ENCODE measurements around the gene TCHH. TPM values are rescaled to one million over a fixed set of nuclear protein-coding genes. Genes with fewer than 3 reads are reported as not detected.
"Not testable (repeated sequence)": the region's sequence is repeated elsewhere in the genome, so short reads cannot be mapped to it uniquely, and the experiment has no call there.

Gene TCHH
- total RNA-seq, 3 donors from 2014 or later (not counting 1 experiment from before 2014, with no cell fraction given) = not detected

DNA sequence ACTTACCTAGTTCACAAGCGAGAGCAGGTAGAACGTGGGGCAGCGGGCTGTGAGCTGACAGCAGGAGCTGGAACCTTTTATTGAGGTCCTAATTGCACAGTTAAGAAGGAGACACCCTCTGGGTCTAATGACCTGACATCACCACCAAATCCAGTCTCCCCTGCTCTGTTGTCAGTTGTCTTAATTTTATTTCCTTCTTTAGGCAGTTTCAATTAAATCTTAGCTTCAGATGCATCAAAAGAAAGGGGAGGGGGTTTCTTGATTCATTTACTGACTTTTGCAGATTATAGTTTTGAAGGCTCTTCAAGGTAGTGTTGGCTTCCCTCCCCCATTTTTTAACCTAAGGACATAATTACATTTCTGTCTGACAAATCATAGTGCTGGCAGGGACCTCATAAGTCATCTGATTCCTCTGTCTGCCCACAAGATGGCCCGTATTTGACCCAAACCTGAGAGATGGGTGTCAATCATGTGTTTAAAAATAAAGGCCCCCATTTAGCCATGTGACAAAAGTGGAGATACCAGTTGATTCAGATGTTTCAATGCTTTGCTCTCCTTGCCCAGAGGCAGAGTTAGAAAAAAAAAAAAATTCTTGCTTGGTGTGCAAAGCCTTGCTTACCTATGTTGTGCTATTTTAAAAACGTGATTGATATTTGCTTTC lies 26.1 kb downstream of the TCHH start, which contains the start of gene TCHHL1:
Gene TCHHL1 (minus strand): TSS at position 51 of the 661 bp plus-strand sequence. CDS start 921 bp downstream, outside the sequence.
- Mint-ChIP-seq H3K27me3 (ENCODE audit: low read depth in 2 of 2) (peaks cover 17 to 39% of the 10 kb centered on the region in 2 donors), H3K4me1 (no peaks in the 10 kb centered on the region), H3K36me3 (peaks cover 13% of the 10 kb centered on the region), H3K9me3 (peaks cover 0 to 2% of the 10 kb centered on the region in 2 donors), H3K27ac (no peak within 1 kb of the TSS), H3K4me3 (no peak within 1 kb of the TSS)
- Histone ChIP-seq H3K36me3 (ENCODE audit: control insufficient read depth, insufficient read depth, low read length) (no peaks in the 10 kb centered on the region), H3K4me3 (ENCODE audit: low read length) (no peak within 1 kb of the TSS), H3K27me3 (ENCODE audit: control insufficient read depth, insufficient read depth, low read length) (peaks cover 9% of the 10 kb centered on the region), H3K4me1 (ENCODE audit: control insufficient read depth, insufficient read depth, low read length) (no peaks in the 10 kb centered on the region), H3K27ac (ENCODE audit: low read length) (no peak within 1 kb of the TSS), H3K9me3 (ENCODE audit: control insufficient read depth, insufficient read depth, low read length) (no peaks in the 10 kb centered on the region)
- no peak for ATAC-seq
- DNase-seq = no peak
- TF ChIP-seq CTCF (IDR thresholded peaks at IDR 0.05) = no peak
- WGBS (ENCODE audit: insufficient coverage) = 87% methylated on average over 4 of the region's 5 CpGs
- intact Hi-C loops (cut with micrococcal nuclease) = no loop called here

- Mint-ChIP-seq H3K27ac (no peak overlapping the region), H3K9me3 (no peaks in the 10 kb centered on the region), H3K36me3 (peaks cover 6% of the 10 kb centered on the region), H3K4me3 (no peak overlapping the region), H3K4me1 (no peaks in the 10 kb centered on the region), H3K27me3 (ENCODE audit: low read depth in 2 of 2) (peaks cover 20 to 23% of the 10 kb centered on the region in 2 donors)
- no peak for TF ChIP-seq CTCF (IDR thresholded peaks at IDR 0.05)
- ATAC-seq (no peak), DNase-seq (no peak)
- Histone ChIP-seq H3K27me3 (ENCODE audit: control insufficient read depth, insufficient read depth, low read length) (peaks cover 5% of the 10 kb centered on the region), H3K9me3 (ENCODE audit: control insufficient read depth, insufficient read depth, low read length) (no peaks in the 10 kb centered on the region), H3K4me3 (ENCODE audit: low read length) (no peak overlapping the region), H3K27ac (ENCODE audit: low read length) (no peak overlapping the region), H3K4me1 (ENCODE audit: control insufficient read depth, insufficient read depth, low read length) (no peaks in the 10 kb centered on the region), H3K36me3 (ENCODE audit: control insufficient read depth, insufficient read depth, low read length) (no peaks in the 10 kb centered on the region)
- intact Hi-C loops (cut with micrococcal nuclease) = no loop called here
These were observed 28.5 kb downstream of the TCHH start for GRCh38 chr1:152086760-152087159.

DNA sequence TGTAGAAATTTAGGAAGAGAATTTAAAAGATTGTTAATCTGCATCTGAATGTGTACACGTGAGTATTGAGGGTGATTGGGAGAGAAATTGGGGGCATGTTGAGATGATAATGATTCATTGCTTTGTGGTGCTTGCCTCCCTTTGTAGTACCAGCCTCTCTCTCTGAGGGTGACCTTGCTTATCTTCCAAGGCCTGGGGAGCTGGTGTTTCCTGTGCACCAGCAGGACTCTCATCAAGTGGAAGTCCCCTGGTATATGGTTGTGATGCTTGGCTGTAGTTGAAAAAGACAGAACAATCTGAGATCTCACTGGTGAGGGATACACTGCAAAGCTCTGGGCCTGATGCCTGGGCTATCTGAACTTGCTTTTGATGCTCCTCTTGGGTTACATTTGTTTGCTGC lies 30.4 kb downstream of the TCHH start:
- H3K9me3 ChIP-seq (ENCODE audit: control insufficient read depth, insufficient read depth, low read length) = no peaks in the 10 kb centered on the region
- no peak for ATAC-seq
- H3K4me1 Mint-ChIP-seq = no peaks in the 10 kb centered on the region
- peaks cover 2 to 10% of the 10 kb centered on the region in 2 donors for H3K27me3 Mint-ChIP-seq (ENCODE audit: low read depth in 2 of 2)
- H3K4me3 ChIP-seq (ENCODE audit: low read length) = no peak overlapping the region
- no peaks in the 10 kb centered on the region for H3K36me3 Mint-ChIP-seq
- no peak for TF ChIP-seq CTCF (IDR thresholded peaks at IDR 0.05)
- intact Hi-C loops (cut with micrococcal nuclease) = no loop called here
- peaks cover 5% of the 10 kb centered on the region for H3K27me3 ChIP-seq (ENCODE audit: control insufficient read depth, insufficient read depth, low read length)
- no peaks in the 10 kb centered on the region for H3K36me3 ChIP-seq (ENCODE audit: control insufficient read depth, insufficient read depth, low read length)
- no peak for DNase-seq
- no peak overlapping the region for H3K27ac Mint-ChIP-seq
- H3K9me3 Mint-ChIP-seq = no peaks in the 10 kb centered on the region
- 41% methylated on average over 1 of the region's 1 CpG for WGBS (ENCODE audit: insufficient coverage)
- no peaks in the 10 kb centered on the region for H3K4me1 ChIP-seq (ENCODE audit: control insufficient read depth, insufficient read depth, low read length)
- H3K27ac ChIP-seq (ENCODE audit: low read length) = no peak overlapping the region
- H3K4me3 Mint-ChIP-seq = no peak overlapping the region

GRCh38 chr1:152081026-152081425 lies 34.2 kb downstream of the TCHH start:
- H3K4me1 Mint-ChIP-seq; H3K9me3 Mint-ChIP-seq; H3K27ac Mint-ChIP-seq; H3K9me3 ChIP-seq (ENCODE audit: control insufficient read depth, insufficient read depth, low read length); ATAC-seq; H3K4me1 ChIP-seq (ENCODE audit: control insufficient read depth, insufficient read depth, low read length); H3K36me3 ChIP-seq (ENCODE audit: control insufficient read depth, insufficient read depth, low read length); DNase-seq; H3K4me3 ChIP-seq (ENCODE audit: low read length); H3K4me3 Mint-ChIP-seq; H3K27me3 ChIP-seq (ENCODE audit: control insufficient read depth, insufficient read depth, low read length); H3K27ac ChIP-seq (ENCODE audit: low read length); intact Hi-C loops (cut with micrococcal nuclease); H3K36me3 Mint-ChIP-seq: not testable (repeated sequence)
- peaks cover 9 to 14% of the 10 kb centered on the region in 2 donors for H3K27me3 Mint-ChIP-seq (ENCODE audit: low read depth in 2 of 2)
- 95% methylated on average over 16 of the region's 17 CpGs for WGBS (ENCODE audit: insufficient coverage)

DNA sequence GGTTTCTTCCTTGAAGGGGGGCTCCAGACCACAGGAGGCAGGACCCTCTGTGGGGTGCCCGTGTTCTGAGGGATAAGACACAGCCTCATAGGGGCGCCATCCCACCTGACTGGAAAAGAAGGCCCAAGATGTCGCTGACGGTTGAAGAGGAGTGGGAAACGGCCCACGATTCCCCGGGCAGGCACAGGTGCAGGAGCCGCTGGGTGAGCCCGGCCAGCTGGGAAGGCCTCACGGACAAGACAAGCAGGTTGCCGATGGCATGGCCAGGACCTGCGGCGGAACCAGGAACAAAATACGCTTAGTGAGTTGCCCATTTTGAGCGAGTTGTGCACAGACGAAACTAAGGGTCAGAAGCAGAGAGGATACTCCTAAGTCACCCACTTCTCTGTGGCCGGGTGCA lies 34.8 kb downstream of the TCHH start:
- H3K4me3 ChIP-seq (ENCODE audit: low read length); H3K27me3 ChIP-seq (ENCODE audit: control insufficient read depth, insufficient read depth, low read length); H3K27ac ChIP-seq (ENCODE audit: low read length); ATAC-seq; DNase-seq; H3K27ac Mint-ChIP-seq; H3K9me3 Mint-ChIP-seq; H3K36me3 Mint-ChIP-seq; H3K4me1 ChIP-seq (ENCODE audit: control insufficient read depth, insufficient read depth, low read length); H3K4me1 Mint-ChIP-seq; H3K4me3 Mint-ChIP-seq; H3K36me3 ChIP-seq (ENCODE audit: control insufficient read depth, insufficient read depth, low read length); H3K9me3 ChIP-seq (ENCODE audit: control insufficient read depth, insufficient read depth, low read length); intact Hi-C loops (cut with micrococcal nuclease): not testable (repeated sequence)
- WGBS (ENCODE audit: insufficient coverage) = 92% methylated on average over 17 of the region's 17 CpGs
- peaks cover 14% of the 10 kb centered on the region in 2 donors for H3K27me3 Mint-ChIP-seq (ENCODE audit: low read depth in 2 of 2)

Data from natural killer cell (primary cell).